T-helper 1 cell (primary cell): Measurements from ENCODE around the gene HBEGF.

Experiments
- DNase-seq, 5 donors: peaks; one replicate each; pipeline ENCODE4 v3.0.0-alpha.2; 2012 to 2020

The HBEGF gene

DNA sequence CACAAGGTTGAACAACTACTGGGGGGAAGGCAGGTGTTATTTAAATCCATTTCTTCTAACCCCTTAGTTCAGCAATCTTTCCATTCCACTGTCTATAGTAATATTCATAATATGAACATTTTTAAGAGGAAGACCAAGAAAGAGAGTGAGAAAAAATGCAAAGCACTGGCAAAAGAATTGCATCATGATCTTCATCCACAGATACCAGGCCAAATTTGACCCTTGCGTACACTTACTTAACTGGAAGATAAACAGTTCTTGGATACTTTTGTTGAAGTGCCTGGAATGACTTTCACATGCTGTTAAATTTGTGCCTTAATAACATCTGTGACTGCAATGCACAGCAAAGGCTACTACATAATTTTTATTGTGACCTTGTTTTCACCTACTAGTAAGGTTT, 45.3 kb downstream of the HBEGF start:
- no peak for DNase-seq

DNA sequence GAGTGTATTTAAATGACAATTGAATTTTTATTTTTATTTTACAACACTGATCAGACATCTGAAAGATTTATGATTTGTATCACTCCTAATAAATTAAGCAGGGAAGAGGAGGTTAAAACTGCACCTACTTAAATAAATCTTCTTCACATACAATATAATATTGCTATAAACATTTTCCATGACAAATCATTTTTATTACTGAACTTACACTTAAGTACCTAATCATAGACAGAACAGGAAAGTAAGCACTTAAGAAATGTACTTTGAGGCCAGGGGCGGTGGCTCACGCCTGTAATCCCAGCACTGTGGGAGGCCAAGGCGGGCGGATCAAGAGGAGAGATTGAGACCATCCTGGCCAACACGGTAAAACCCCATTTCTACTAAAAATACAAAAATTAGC, 47.3 kb downstream of the HBEGF start:
- no peak for DNase-seq

DNA sequence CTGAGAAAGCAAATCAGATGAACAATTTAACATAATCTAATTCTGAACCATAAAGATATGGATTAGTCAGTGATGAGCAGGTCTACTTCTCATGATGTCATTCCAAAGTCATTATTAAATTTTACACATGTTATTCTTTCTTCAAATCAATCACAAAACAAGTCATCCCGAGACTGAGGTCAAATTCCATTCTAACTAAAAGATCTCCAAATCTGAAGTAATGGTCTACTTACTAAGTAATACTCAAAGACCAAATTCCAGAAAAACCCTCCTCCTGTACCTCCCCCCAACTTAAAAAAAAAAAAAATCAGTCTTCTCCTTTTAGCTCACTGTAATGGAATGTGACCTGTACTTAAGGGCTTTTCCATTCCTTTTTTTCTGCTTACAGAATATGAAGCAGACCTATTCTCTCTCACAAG, 48.2 kb downstream of the HBEGF start:
- DNase-seq = no peak

DNA sequence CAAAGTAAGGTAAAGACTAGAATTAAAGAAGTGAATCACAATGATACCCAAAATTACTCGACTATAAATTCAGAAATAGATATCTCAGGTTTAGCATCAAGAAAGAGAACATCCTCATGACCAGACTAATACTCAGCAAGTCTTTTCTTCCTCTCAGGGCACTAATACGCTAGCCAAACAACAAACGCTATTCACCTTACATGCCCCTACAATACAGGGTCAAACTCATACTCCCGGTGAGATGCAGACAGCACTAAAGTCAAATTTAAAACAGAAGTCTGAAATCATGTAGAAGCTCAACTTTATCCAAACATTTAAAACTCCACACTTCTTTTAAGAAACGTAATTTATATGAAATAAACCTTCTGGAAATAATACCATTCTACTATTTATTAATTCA, 49.1 kb downstream of the HBEGF start:
- no peak for DNase-seq

DNA sequence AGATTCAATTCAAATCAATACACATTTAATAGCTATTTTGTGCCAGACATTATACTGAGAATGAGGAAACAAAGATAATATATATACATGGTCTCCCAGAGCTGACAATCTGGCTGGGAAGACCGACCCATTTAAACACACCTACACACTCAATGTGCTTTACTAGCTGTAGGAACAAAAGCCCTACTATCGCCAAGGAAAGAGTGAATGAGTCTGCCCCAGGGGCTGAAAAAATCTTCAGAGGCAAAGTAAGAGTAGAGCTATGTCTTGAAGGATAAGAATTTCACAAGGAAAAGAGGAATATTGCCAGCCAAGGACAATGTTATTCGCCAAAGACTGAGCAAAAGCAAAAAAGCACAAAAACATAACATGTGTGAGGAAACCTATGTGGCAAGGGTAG, 50.1 kb downstream of the HBEGF start:
- DNase-seq = no peak

DNA sequence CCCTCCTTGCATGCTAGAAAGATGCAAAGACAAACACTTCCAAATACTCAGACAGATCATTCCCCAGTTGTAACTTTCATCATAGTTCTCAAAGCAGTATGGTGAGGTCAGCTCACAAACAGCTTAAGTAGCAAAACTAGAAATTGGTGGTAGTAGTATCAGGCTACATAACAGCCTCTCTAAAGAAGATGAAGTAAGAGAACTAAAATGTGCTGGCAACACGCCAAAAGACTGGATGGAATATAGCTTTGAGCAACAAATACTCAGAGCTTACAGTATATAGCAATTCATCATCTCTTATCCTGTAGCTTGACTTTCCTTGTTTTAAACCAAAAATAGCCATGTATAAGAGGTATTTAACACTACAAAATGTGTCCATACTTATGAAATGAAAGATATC, 51.0 kb downstream of the HBEGF start:
- peak in 1 of 5 donors; percentile 6 for DNase-seq

DNA sequence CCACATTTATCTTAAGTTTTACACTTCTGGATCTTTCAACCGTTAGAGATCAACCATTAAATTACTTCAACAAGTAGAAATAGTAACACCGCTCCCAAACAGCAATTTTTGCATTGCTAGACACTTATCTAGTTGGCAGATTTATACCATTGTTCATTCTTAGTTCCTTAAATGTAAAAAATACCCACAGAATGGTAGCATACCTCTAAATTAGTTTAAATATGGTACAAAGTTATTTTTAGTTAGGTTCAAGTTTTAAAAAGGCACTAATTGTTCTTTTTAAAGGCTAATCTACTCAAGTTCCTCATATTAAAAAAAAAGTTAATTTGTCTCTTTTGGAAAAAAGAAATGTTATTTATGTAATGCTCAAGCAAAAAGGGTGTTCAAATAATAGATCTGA, 51.6 kb downstream of the HBEGF start:
- no peak for DNase-seq

DNA sequence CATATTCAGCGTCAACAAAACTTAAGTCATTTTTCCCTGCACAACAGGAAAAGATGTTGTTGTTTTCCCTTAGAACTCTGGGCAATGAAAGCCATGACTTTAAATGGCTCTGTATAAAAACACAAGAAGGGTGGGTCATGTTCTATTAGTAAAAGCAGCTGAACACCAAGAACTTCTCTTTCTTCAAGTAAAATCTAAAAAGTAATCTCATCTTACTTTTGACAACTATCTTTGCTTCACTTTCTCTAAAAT, 52.6 kb downstream of the HBEGF start:
- no peak for DNase-seq

DNA sequence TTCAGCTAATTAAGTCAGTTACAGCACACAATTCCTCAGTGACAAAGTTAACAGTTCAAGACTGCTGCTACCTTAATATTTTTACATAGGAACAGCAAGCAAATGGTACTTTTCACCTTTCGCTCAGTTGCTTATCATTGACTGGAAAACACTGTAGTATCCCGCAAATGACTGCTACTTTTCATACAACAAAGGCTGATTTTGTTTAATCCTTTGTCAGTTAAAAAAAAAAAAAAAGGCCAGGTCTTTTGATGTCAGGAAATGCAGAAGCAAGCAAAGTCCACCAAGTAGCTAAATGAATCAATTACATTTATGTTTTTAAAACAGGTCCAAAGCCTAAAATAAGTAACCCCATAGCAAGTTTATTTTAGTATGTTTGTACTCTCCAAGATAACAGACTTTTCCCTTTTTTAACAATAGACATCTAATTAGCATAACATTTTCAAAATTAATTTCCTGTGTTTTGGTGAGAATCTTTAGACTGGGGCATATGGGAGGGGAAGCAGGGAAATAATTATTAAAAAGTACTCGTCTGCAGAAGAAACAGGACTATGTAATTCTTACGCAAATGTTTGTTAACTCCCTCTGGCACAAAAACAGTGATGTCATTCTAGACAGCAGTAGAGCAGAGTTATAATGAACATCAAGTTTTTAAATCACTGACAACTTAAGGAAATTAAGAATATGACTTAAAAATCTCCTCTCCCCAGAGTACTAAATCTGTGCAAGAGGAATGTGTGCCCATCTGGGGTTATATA, 53.1 kb downstream of the HBEGF start:
- DNase-seq = no peak

DNA sequence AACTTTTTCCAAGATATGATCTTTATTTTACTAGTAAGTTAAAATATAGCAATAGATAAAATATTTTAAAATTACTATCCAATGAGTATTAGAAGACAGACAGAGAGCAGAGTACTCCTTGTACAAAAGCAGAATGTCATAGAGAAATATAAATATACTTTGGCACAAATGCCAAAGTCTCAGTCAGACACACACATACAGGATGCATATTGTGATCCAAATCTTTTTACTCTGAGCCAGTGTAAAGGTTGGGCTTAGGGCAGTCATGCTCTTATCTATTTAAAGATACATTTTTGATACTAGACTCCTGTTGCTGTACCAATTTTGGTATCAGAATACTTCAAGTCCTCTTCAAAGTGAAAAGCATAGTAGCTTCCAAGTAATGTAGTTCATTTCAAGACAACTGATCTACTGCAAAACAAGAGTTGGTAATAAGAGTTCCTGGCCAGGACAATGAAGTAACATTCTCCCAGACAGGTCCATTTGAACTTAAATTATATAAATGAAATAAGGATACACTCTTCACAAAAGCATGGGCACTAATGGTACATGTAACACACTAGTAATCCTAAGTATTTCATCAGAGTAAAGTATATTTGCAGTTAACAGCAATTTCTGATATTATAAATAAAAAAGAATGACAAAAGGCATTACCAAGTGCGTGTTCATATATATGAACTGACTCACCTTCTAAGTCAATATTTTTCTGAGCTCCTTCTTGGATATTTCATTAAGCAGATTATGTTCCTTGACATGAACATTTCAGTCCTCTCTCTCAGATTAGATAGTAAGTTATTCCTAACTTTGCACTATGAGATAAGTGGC, 54.0 kb downstream of the HBEGF start:
- DNase-seq = no peak

DNA sequence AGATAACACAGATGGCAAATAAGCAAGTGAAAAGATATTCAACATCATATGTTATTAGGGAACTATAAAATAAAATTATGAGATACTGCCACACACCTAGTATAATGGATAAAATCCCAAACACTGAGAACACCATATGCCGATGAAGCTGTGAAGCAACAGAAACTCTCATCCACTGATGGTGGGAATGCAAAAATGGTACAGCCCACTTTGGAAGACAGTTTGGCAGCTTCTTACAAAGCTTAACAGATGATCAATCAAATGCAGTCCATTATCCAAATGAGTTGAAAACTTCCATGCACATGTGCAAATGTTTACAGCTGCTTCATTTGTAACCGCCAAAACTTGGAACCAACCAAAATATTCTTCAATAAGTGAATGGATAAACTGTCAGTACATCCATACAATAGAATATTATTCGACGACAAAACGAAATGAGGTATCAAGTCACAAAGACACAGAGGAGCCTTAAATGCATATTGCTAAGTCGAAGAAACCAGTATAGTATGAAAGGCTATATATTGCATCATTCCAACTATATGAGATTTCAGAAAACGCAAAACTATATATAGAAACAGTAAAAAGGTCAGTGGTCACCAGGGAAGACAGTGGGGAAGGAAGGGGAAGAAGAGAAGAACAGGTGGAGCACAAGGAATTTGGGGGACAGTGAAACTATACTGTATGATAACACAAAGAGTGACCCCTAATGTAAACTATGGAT, 58.4 kb downstream of the HBEGF start:
- DNase-seq = no peak

DNA sequence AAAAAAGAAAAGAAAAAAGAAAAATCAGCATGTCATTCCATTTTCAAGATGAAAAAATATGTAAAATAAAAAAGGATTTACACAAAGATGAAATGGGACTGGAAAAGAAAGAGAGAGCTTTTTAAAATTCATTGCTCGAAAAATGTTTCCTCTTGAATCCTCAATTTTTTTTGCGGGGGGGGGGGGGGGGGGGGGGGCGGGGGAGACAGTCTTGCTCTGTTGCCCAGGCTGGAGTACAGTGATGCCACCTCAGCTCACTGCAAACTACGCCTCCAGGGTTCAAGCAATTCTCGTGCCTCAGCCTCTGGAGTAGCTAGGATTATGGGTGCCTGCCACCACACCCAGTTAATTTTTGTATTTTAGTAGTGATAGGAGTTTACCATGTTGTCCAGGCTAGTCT, 60.0 kb downstream of the HBEGF start:
- no peak for DNase-seq

DNA sequence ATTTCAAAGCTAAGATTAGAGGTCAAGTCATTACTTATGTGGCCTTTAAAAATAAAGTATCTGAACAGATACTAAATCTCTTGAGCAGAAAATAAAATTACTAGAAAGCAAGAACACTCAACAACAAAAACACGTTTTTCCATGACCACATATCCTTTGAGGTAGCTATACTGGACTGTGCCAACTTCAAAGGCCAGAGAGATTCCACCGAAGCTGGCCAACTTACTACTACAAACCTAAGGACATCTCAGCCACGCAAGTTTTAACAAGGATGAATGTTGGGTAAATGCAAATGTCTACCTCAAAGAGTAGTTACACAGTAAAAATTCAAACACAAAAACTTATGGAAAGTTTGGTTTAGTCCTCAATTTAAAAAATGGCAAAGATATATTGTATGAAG, 62.4 kb downstream of the HBEGF start:
- DNase-seq = no peak
